Measurements from ENCODE around the gene DNAJB9.

The DNAJB9 gene

DNA sequence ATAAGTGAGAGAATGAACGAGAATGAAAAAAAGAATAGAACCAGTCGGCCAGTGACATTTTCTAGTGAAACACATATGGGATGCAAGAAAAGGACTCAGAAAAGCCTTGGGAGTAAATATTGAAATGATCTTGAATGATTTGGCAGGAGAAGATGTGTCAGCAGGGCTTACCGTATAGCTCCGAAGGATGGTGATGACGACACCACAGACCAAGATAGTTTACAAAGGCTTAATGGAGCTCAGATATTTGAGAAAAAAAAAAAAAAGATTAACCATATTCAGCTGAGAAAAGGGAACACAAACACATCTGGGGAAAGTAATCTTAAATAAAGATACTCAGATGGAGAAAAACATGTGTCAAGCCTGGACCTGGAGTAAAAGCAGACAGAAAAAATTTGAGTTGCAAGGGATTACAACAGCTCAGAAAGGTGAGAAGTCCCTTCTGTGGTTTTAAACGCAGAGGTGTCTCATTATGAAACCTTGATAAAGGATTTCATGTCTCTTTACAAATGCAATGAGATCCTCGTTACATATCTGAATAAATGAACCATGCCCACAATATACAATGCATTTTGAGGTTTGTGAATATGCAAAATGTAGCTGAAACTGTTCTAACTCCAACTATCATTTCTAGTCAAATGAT is 36.0 kb downstream of the DNAJB9 start:
- no peak for DNase-seq (ENCODE audit: low read depth, low spot score)

DNA sequence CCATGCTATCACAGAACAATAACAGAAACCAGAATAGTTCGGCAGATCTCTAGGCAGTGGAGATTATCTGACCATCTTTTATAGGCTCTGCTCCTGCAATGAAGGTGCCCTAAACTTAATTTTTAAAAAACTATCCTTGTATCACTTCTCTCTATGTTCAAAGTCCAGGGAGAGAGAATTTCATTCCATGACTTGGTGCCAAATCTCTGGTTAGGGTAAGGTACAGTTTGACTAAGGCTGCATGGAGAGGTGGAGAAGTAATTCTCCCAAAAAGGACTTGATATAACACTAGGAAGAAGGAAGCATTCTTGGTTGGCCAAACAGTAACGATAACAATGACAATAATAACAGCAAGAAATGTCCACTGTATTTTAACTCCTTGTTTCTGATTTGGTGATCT is 40.0 kb downstream of the DNAJB9 start:
- no peak for DNase-seq (ENCODE audit: low read depth, low spot score)

DNA sequence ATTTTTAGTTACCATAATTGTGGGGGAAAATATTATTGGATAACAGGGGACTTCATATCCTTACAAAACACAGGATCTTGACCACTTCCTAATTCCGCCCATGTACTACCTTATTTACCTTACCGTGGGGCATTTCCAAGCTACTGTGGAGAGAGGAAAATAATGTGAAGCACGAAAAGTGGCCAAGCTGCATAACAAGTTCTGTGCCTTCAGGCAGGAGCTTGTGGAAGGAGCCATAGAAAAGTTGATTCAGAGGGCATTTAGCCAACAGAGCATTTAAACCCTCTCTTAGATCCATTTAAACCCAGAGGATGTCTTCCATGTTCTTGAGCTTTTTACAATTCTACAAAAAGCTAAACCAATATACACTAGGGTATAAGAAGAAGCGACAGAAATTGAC is 41.6 kb downstream of the DNAJB9 start:
- DNase-seq (ENCODE audit: low read depth, low spot score): no peak

DNA sequence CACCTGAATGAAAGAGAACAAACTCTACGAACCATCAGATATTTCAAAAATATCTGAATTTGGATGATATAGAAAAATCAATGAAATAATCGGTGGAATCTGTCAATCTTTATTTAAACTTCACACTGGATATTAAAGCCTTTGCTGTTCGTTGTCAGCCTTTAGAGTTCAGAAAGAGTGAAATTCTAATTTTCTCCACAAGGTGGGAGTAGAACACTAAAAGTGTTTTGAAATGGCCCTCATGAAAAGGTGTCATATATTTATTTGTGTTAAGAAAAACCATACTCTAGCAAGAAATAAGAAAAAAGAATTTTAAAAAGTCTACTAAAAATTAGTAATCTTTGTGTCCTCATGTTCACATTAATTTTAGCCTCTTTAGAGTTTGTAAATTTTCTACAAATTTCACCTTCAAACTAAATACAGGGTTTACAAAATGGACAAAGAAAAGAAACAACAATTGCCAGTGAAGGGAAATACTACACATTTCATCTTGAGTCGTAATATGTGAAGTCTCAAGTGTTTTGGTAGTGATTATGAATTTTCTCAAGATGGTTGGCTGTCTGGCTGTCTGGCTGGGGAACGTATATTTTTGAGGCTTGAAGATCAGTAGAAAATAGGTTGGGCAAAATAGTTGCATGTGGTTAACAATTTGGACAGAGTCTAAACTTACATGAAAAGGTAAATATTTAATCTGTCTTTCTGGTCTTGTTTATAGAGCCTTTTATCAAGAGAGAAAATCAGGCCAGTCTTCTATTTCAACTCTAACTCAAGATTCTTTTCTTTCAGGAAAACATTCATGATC is 43.7 kb downstream of the DNAJB9 start:
- DNase-seq (ENCODE audit: low read depth, low spot score): no peak

DNA sequence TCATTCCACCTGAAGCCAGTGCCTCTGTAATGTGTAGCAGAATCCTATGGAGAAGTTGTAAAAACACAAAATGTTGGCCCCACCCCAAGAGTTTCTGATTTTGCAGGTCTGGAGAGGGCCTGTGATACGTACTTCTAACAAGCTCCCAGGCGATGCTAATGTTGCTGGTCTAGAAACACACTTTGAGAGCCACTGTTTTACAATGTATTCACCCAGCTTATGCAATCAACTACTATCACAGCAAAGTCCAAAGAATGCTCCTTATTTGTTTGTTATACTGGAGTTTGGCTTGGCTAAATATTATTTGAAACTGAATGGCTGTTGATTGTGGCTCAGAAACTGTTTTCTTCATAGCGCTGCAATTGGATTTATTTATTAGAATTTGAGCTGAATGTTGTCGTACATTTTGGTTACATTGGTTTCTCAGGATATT is 44.3 kb downstream of the DNAJB9 start:
- no peak for DNase-seq (ENCODE audit: low read depth, low spot score)

DNA sequence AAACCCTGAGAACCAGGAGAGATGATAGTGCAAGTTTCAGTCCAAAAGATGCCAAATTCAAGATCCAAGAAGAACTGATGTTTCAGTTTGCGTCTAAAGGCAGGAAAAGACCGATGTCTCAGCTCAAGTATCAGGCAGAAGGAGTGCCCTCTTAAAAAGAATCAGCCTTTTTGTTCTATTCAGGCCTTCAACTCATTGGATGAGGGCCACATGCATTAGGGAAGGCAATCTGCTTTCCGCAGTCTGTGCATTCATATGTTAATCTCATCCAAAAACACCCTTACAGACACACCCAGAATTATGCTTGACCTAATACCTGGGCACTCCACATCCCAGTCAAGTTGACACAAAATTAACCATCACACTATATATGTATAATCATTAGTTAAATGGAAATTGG is 45.2 kb downstream of the DNAJB9 start:
- no peak for DNase-seq (ENCODE audit: low read depth, low spot score)

DNA sequence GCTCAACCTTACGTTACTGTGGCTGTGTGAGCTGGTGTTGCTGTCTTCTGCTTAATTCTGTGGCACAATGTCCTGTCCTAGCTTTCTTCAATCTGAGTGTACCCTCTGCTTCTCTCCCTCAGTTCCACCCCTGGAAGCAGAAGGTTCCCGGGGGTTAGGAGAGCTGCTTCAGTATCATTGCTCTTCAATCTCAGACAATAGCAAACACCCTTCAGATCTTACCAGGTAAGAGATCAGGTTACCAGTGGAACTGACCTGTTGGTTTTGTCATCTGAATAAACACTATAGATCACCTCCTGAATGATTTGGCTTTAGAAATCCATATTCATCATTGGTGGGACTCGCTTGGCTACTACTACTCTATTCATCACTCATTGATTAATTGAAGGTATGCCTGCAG is 48.4 kb downstream of the DNAJB9 start:
- no peak for DNase-seq (ENCODE audit: low read depth, low spot score)

DNA sequence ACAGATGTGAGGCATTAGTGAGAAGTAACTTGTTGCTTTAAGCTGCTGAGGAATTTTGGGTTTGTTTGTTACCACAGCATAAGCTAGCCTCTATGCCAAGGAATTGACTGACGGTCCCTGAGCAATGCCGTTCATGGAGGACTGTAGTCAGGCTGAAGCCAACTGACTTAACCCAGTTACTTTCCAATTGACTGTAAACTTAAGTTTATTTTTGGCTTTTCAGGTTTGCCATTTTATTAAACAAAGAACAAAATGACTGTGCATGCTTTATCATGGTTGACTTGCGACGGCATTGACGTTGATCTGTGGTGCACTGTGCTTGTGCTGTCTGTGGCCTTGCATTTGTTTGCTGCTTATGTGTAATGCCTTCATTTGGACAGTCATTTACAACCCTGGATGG is 53.5 kb downstream of the DNAJB9 start:
- no peak for DNase-seq (ENCODE audit: low read depth, low spot score)
